ENCODE results near the gene CREG2. TPM values are rescaled to one million over a fixed set of nuclear protein-coding genes. Genes with fewer than 3 reads are reported as not detected.

The CREG2 gene
- total and polyA plus RNA-seq, 8 donors = 0.05 to 0.37 TPM; not detected in 6

DNA sequence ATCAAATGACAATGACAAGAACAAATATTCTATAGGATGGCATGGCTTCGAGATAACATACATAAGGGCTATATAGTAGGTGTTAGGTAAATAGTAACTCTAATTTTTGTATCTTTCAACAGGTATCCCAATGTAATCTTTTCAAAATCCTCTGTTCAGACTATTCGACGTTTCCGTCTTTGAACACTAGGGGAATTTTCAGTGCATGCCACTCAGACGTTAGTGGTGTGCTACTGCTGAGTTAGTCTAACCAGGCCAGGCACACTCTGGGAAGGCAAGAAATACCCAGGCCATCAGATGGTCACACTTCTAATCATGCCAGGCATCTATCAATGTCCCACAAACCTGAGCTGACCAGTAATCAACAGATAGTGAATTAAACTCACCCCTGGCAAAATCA, 14.6 kb upstream of the CREG2 start:
- TF ChIP-seq EP300 (IDR thresholded peaks at IDR 0.05) (no peak), POLR2A (IDR thresholded peaks at IDR 0.05) (no peak)
- TF ChIP-seq, protein P1, sequence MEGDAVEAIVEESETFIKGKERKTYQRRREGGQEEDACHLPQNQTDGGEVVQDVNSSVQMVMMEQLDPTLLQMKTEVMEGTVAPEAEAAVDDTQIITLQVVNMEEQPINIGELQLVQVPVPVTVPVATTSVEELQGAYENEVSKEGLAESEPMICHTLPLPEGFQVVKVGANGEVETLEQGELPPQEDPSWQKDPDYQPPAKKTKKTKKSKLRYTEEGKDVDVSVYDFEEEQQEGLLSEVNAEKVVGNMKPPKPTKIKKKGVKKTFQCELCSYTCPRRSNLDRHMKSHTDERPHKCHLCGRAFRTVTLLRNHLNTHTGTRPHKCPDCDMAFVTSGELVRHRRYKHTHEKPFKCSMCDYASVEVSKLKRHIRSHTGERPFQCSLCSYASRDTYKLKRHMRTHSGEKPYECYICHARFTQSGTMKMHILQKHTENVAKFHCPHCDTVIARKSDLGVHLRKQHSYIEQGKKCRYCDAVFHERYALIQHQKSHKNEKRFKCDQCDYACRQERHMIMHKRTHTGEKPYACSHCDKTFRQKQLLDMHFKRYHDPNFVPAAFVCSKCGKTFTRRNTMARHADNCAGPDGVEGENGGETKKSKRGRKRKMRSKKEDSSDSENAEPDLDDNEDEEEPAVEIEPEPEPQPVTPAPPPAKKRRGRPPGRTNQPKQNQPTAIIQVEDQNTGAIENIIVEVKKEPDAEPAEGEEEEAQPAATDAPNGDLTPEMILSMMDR (IDR thresholded peaks at IDR 0.05) = peak in 1 of 7 experiments; percentile 7
- WGBS, 5 donors = 61 to 84% (median 73%) methylated on average over 5 of the region's 5 CpGs

DNA sequence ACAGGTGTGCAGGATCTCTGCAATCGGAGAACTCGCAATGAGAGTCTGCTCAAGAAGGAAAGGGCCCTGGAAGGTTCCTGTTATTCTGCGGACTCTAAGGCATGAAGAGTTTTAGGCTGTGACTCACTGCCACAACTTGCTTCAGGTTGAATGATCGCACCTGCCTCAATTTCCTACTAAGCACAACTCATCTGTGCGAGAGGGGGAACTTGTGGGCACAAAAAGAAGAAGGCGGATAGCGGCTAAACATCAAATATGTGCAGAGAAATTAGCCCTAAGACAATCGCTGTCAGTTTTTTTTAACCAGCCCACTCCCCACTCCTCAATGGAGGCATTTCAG, 14.0 kb upstream of the CREG2 start:
- Histone ChIP-seq H3K4me3 (no peak overlapping the region), H3K27ac (no peak overlapping the region), H3K9me3 (no peaks in the 10 kb centered on the region), H3K4me1 (peaks cover 0 to 5% (median 0%) of the 10 kb centered on the region in 4 donors), H3K36me3 (no peaks in the 10 kb centered on the region), H3K27me3 (peaks cover 0 to 11% (median 0%) of the 10 kb centered on the region in 3 donors)
- WGBS, 5 donors = 73 to 91% (median 83%) methylated on average over 8 of the region's 8 CpGs
- no peak for DNase-seq
- intact Hi-C loops (cut with DNase I; ENCODE audit: low total_unique reads) = no loop called here
- no peak for TF ChIP-seq POLR2AphosphoS5 (IDR thresholded peaks at IDR 0.05)
- no peak for TF ChIP-seq POLR2A (IDR thresholded peaks at IDR 0.05)
- TF ChIP-seq EP300 (IDR thresholded peaks at IDR 0.05) = no peak
- TF ChIP-seq, protein P1 (IDR thresholded peaks at IDR 0.05) = no peak

More for the DNA sequence above, 14.6 kb upstream of the CREG2 start:
- Histone ChIP-seq H3K4me3 (no peak overlapping the region), H3K9me3 (no peaks in the 10 kb centered on the region), H3K4me1 (peaks cover 0 to 5% (median 0%) of the 10 kb centered on the region in 4 donors), H3K27ac (no peak overlapping the region), H3K27me3 (peaks cover 0 to 11% (median 0%) of the 10 kb centered on the region in 3 donors), H3K36me3 (no peaks in the 10 kb centered on the region)
- DNase-seq = no peak
- intact Hi-C loops (cut with DNase I; ENCODE audit: low total_unique reads) = no loop called here

DNA sequence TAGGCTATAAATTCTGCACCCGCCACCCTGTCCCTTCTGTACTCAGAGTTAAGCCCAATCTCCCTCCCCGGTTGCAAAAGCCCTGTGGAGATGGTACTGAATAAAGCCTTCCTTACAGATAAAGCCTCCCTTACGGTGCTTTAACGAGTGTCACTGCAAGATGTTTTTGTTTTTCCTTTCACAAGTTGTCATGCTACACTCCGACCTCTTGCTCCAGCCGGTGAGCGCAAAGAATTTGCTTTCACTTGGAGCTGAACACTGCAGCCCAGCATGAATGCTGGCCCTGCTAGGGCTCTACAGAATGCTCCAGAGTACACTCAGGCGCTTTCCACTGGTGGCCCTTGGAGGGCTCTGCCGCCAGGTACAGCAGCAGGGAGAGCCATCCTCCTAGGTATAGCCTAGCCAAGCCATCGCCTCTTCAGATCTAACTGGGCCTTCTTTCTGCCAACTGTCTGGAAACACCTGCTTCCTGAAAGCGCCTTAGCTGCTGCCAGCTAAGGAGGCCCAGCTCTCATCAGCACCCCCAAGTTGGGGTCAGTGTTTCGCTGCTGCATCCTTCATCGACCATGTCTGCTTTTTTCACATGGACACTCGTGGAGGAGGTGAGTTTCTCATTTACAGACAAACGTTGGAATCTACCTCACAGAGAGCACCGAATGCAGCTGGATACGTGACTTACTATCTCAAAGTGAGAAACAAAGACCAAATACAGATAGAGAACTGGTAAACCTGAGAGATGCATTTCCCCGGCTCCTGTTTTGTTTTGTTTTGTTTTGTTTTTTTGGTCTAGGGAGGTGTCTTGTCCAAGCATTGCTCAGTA, 13.4 kb upstream of the CREG2 start:
- intact Hi-C loops (cut with DNase I; ENCODE audit: low total_unique reads) = no loop called here
- H3K27ac ChIP-seq = no peak overlapping the region
- no peaks in the 10 kb centered on the region for H3K9me3 ChIP-seq
- peaks cover 0 to 11% (median 0%) of the 10 kb centered on the region in 3 donors for H3K27me3 ChIP-seq
- DNase-seq = no peak
- peaks cover 0 to 5% (median 0%) of the 10 kb centered on the region in 4 donors for H3K4me1 ChIP-seq
- H3K4me3 ChIP-seq = no peak overlapping the region
- WGBS, 5 donors = 67 to 79% (median 72%) methylated on average over 17 to 18 of the region's 18 CpGs
- H3K36me3 ChIP-seq = no peaks in the 10 kb centered on the region
- TF ChIP-seq POLR2A (IDR thresholded peaks at IDR 0.05) (no peak), EP300 (IDR thresholded peaks at IDR 0.05) (no peak), POLR2AphosphoS5 (IDR thresholded peaks at IDR 0.05) (no peak)
- TF ChIP-seq, protein P1 (IDR thresholded peaks at IDR 0.05) = no peak

DNA sequence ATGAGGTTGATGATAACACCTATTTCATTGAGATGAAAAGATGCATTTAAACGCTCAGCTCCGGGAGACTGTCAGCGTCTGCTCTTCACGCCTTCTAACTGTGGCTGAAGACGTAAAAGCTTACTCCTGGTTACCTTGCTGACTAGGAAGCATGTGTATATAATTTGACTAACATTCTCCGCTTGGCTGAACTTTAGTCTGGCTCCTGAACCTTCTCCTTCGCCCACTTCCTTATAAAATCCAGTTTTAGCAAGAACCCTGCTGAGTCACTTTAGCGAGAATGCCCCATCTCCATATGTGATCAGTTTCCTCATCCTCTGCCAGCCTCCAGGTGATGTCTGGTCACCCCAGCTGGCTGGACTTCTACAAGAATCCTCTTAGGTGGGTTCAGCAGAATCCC, 12.7 kb upstream of the CREG2 start:
- peaks cover 0 to 11% (median 0%) of the 10 kb centered on the region in 3 donors for H3K27me3 ChIP-seq
- intact Hi-C loops (cut with DNase I; ENCODE audit: low total_unique reads) = no loop called here
- 69 to 85% (median 80%) methylated on average over 8 of the region's 8 CpGs for WGBS, 5 donors
- no peak for DNase-seq
- no peak overlapping the region for H3K4me3 ChIP-seq
- H3K27ac ChIP-seq = no peak overlapping the region
- H3K36me3 ChIP-seq = no peaks in the 10 kb centered on the region
- no peak for TF ChIP-seq EP300 (IDR thresholded peaks at IDR 0.05)
- TF ChIP-seq, protein P1 (IDR thresholded peaks at IDR 0.05) = no peak
- no peak for TF ChIP-seq POLR2A (IDR thresholded peaks at IDR 0.05)
- H3K4me1 ChIP-seq = peaks cover 0 to 5% (median 0%) of the 10 kb centered on the region in 4 donors
- no peaks in the 10 kb centered on the region for H3K9me3 ChIP-seq
